Liver (tissue), 9 donors: Measurements from ENCODE around the gene SLC6A11. TPM values are rescaled to one million over a fixed set of nuclear protein-coding genes. Genes with fewer than 3 reads are reported as not detected.

Experiments
- DNase-seq: peaks from one replicate; pipeline ENCODE4 v3.0.0-alpha.2; 2017; ENCODE audit warnings: low spot score
- H3K27ac ChIP-seq, 2 donors: one replicate each; pipeline ENCODE4 v1.7.0; 2013; ENCODE audit warnings: inconsistent platforms in 2 of 2, low read length in 2 of 2, control low read depth in 1 of 2, low read depth in 1 of 2, mild to moderate bottlenecking in 1 of 2
- H3K27me3 ChIP-seq, 4 donors: one replicate each; pipeline versions ENCODE4 v1.6.1 to v1.7.0; 2013; ENCODE audit warnings: low read length in 3 of 4, inconsistent platforms in 1 of 4, mild to moderate bottlenecking in 1 of 4, moderate library complexity in 1 of 4; ENCODE audit not compliant: control insufficient read depth in 4 of 4, insufficient read depth in 4 of 4
- H3K36me3 ChIP-seq, 4 donors: one replicate each; pipeline versions ENCODE4 v1.6.1 to v1.7.0; 2013; ENCODE audit warnings: low read length in 3 of 4, mild to moderate bottlenecking in 3 of 4, low read depth in 1 of 4, moderate library complexity in 1 of 4; ENCODE audit not compliant: control insufficient read depth in 4 of 4, insufficient read depth in 3 of 4
- H3K4me1 ChIP-seq, 4 donors: one replicate each; pipeline versions ENCODE4 v1.6.1 to v1.7.0; 2013; ENCODE audit warnings: low read length in 3 of 4, mild to moderate bottlenecking in 3 of 4, moderate library complexity in 1 of 4; ENCODE audit not compliant: control insufficient read depth in 4 of 4, insufficient read depth in 4 of 4
- H3K4me3 ChIP-seq, 3 donors: one replicate each; pipeline versions ENCODE4 v1.6.1 to v1.7.0; 2013; ENCODE audit warnings: low read length in 3 of 3, control low read depth in 1 of 3, low read depth in 1 of 3, mild to moderate bottlenecking in 1 of 3
- H3K9ac ChIP-seq, 2 donors: one replicate each; pipeline ENCODE4 v1.7.0; 2013; ENCODE audit warnings: low read length in 2 of 2, mild to moderate bottlenecking in 2 of 2, moderate library complexity in 2 of 2, control low read depth in 1 of 2, low read depth in 1 of 2
- H3K9me3 ChIP-seq, 4 donors: one replicate each; pipeline versions ENCODE4 v1.6.1 to v1.7.0; 2013; ENCODE audit warnings: low read length in 3 of 4; ENCODE audit not compliant: control insufficient read depth in 4 of 4
- FOXA1 ChIP-seq: IDR thresholded peaks from 2 replicates; pipeline ENCODE4 v1.6.1; 2016; ENCODE audit warnings: antibody characterized with exemption
- FOXA2 ChIP-seq: IDR thresholded peaks from 2 replicates; pipeline ENCODE4 v1.6.1; 2016; ENCODE audit warnings: antibody characterized with exemption
- GABPA ChIP-seq, 2 donors: IDR thresholded peaks in 1 of 2; conservative IDR thresholded peaks in 1 of 2; 2 replicates each; pipeline ENCODE4 v1.6.1; 2016; ENCODE audit warnings: antibody characterized with exemption in 2 of 2, mild to moderate bottlenecking in 1 of 2, moderate library complexity in 1 of 2
- HNF4A ChIP-seq, 2 donors: conservative IDR thresholded peaks; 2 replicates each; pipeline ENCODE4 v1.6.1; 2016; ENCODE audit warnings: antibody characterized with exemption in 2 of 2, mild to moderate bottlenecking in 2 of 2
- HNF4G ChIP-seq: IDR thresholded peaks from 2 replicates; pipeline ENCODE4 v1.6.1; 2016; ENCODE audit warnings: antibody characterized with exemption
- JUND ChIP-seq, 2 donors: IDR thresholded peaks; 2 replicates each; pipeline ENCODE4 v1.6.1; 2016; ENCODE audit warnings: antibody characterized with exemption in 2 of 2
- NR2F2 ChIP-seq: IDR thresholded peaks from 2 replicates; pipeline ENCODE4 v1.6.1; 2016; ENCODE audit warnings: antibody characterized with exemption
- RAD21 ChIP-seq, 2 donors: IDR thresholded peaks; 2 replicates each; pipeline ENCODE4 v1.6.1; 2016; ENCODE audit warnings: antibody characterized with exemption in 2 of 2, mild to moderate bottlenecking in 2 of 2
- RXRA ChIP-seq, 2 donors: IDR thresholded peaks; 2 replicates each; pipeline ENCODE4 v1.6.1; 2017 to 2018; ENCODE audit warnings: antibody characterized with exemption in 2 of 2, mild to moderate bottlenecking in 1 of 2
- SP1 ChIP-seq: IDR thresholded peaks from 2 replicates; pipeline ENCODE4 v1.6.1; 2018; ENCODE audit warnings: antibody characterized with exemption, mild to moderate bottlenecking
- TAF1 ChIP-seq: conservative IDR thresholded peaks from 2 replicates; pipeline ENCODE4 v1.6.1; 2016; ENCODE audit warnings: antibody characterized with exemption, mild to moderate bottlenecking
- YY1 ChIP-seq: IDR thresholded peaks from 2 replicates; pipeline ENCODE4 v1.6.1; 2016; ENCODE audit warnings: antibody characterized with exemption, mild to moderate bottlenecking
- WGBS: extraction: QIAGEN DNeasy Blood & Tissue Kit; methylation state at CpG from one replicate; pipeline ENCODE4 v1.1.7; 2013; 5-methylcytosine and 5-hydroxymethylcytosine counted together
- polyA plus RNA-seq, 2 donors: library from polyadenylated mRNA; stranded (reverse) in 1 of 2; unstranded in 1 of 2; fragments of 200-250 nt in 1 of 2; fragments of >200 nt in 1 of 2; fragmentation: Nextera tagmentation in 1 of 2; extraction: Ambion mirVana in 1 of 2; gene quantifications; one replicate each; pipeline versions ENCODE4 v1.2.1 to v1.2.3, GENCODE V29; 2013 to 2015
- total RNA-seq, 2 donors: library from RNA; depleted of rRNA; stranded (reverse); fragments of >200 nt; gene quantifications; one replicate each; pipeline ENCODE4 v1.2.3, GENCODE V29; 2014
- TF ChIP-seq, protein P1 (sequence below): fragments of 150-350 bp; IDR thresholded peaks from 2 replicates; pipeline ENCODE4 v1.5.1; 2017; ENCODE audit warnings: improper control_type of control experiment, low read depth, low read length; ENCODE audit not compliant: missing input control
- TF ChIP-seq, protein P2 (sequence below): IDR thresholded peaks from 2 replicates; pipeline ENCODE4 v1.6.1; 2016; ENCODE audit warnings: antibody characterized with exemption
- TF ChIP-seq, protein P3 (sequence below): IDR thresholded peaks from 2 replicates; pipeline ENCODE4 v1.6.1; 2016; ENCODE audit warnings: antibody characterized with exemption
- TF ChIP-seq, protein P4 (sequence below): IDR thresholded peaks from 2 replicates; pipeline ENCODE4 v1.6.1; 2016; ENCODE audit warnings: antibody characterized with exemption
- donor health status: healthy.
- donor health status: healthy.
- donor health status: healthy.
- donor health status: healthy.
- donor health status: healthy.

Gene SLC6A11
- total and polyA plus RNA-seq, 4 donors, result under 0.01 to 7.1 (median 0.01) TPM; not detected in 1

DNA sequence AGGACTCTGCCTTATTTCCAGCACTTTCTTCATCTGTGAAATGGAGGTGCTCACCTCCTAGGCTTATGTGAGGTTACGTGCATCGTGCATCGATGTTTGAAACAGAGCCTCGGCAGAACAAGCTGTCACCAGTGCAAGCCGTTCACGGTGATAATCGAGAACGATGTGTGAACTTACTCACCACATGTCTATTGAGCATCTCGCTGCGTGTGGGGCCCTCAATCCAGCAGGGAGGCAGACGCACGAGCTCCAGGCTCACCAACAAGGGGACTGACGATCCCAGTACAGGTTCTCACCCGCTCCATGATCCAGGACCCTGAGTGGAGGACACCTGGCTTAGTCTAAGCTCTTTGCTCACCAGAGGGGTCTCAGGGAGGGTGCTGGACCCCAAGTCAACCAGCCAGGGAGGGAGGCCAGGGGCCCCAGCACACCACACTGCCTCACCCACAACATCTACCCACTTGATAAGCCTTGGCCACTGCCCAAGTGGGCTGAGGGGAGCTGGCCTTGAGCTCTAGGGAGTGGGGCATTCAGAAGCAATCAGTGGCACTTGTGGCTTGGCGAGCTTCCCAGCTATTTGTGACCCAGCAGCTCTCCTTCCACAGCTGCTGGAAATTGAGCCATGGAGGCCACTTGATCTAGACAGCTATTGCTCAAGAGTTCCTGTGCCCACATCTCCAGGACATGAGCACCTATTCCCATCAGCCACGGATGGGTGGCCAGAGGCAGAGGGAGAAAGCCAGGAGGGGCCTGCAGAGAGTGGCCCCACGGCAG lies 142.1 kb downstream of the SLC6A11 start:
- no peaks in the 10 kb centered on the region for H3K4me1 ChIP-seq
- no peaks in the 10 kb centered on the region for H3K9me3 ChIP-seq
- no peak overlapping the region for H3K27ac ChIP-seq
- no peak overlapping the region for H3K9ac ChIP-seq
- H3K36me3 ChIP-seq, result no peaks in the 10 kb centered on the region
- no peak overlapping the region for H3K4me3 ChIP-seq
- peaks cover 0 to 5% (median 0%) of the 10 kb centered on the region in 4 donors for H3K27me3 ChIP-seq
- DNase-seq, result no peak
- TF ChIP-seq, protein P1, sequence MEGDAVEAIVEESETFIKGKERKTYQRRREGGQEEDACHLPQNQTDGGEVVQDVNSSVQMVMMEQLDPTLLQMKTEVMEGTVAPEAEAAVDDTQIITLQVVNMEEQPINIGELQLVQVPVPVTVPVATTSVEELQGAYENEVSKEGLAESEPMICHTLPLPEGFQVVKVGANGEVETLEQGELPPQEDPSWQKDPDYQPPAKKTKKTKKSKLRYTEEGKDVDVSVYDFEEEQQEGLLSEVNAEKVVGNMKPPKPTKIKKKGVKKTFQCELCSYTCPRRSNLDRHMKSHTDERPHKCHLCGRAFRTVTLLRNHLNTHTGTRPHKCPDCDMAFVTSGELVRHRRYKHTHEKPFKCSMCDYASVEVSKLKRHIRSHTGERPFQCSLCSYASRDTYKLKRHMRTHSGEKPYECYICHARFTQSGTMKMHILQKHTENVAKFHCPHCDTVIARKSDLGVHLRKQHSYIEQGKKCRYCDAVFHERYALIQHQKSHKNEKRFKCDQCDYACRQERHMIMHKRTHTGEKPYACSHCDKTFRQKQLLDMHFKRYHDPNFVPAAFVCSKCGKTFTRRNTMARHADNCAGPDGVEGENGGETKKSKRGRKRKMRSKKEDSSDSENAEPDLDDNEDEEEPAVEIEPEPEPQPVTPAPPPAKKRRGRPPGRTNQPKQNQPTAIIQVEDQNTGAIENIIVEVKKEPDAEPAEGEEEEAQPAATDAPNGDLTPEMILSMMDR, result no peak
- WGBS, result 79% methylated on average over 17 of the region's 17 CpGs

DNA sequence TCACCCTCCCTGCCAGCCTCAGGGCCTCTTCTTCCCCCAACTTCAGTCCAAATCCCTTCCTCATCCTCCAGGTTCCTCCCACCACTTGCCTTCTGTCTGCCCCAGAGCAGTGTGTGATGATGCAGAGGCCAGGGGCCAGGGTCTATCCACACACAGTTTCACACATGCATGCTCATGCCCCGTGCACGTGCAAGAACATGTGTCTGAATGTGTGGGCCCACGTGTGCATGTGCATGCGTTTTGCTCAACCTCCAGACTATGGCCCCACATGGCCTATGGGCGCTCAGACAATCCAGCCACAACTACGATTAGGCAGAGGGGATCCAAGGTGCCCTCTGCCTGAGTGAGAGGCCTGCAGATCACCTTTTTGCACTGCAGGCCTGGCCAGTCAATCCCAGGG lies 144.2 kb downstream of the SLC6A11 start:
- no peak for DNase-seq
- 93% methylated on average over 6 of the region's 6 CpGs for WGBS
- Histone ChIP-seq H3K4me3 (no peak overlapping the region), H3K27ac (no peak overlapping the region), H3K9me3 (no peaks in the 10 kb centered on the region), H3K27me3 (peaks cover 0 to 5% (median 0%) of the 10 kb centered on the region in 4 donors), H3K4me1 (no peaks in the 10 kb centered on the region), H3K36me3 (no peaks in the 10 kb centered on the region), H3K9ac (no peak overlapping the region)
- TF ChIP-seq, protein P1, result no peak
- no peak for TF ChIP-seq YY1
- TF ChIP-seq, protein P2, sequence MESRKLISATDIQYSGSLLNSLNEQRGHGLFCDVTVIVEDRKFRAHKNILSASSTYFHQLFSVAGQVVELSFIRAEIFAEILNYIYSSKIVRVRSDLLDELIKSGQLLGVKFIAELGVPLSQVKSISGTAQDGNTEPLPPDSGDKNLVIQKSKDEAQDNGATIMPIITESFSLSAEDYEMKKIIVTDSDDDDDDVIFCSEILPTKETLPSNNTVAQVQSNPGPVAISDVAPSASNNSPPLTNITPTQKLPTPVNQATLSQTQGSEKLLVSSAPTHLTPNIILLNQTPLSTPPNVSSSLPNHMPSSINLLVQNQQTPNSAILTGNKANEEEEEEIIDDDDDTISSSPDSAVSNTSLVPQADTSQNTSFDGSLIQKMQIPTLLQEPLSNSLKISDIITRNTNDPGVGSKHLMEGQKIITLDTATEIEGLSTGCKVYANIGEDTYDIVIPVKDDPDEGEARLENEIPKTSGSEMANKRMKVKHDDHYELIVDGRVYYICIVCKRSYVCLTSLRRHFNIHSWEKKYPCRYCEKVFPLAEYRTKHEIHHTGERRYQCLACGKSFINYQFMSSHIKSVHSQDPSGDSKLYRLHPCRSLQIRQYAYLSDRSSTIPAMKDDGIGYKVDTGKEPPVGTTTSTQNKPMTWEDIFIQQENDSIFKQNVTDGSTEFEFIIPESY, result no peak

DNA sequence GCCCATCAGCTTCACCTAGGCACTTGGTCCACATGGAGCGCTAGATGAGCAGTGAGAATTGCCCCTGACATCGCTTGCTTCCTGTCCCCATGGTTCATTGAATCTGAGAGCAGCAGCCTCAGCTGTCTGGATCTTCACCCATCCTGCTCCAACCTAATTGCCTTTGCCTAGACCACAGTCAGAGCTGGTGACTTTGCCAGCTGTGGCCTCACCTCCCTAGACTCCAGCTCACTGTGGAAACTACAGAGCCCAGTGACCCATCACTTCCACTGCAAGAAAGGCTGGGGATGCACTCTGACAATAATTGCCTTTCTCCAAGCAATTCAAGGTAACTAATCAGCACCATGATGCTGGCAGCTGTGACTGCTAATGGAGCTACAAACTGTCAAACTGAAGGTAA lies 145.9 kb downstream of the SLC6A11 start:
- Histone ChIP-seq H3K4me1 (no peaks in the 10 kb centered on the region), H3K9me3 (no peaks in the 10 kb centered on the region), H3K9ac (no peak overlapping the region), H3K36me3 (no peaks in the 10 kb centered on the region), H3K27me3 (peaks cover 0 to 5% (median 0%) of the 10 kb centered on the region in 4 donors), H3K27ac (no peak overlapping the region), H3K4me3 (no peak overlapping the region)
- WGBS, result 84% methylated on average over 2 of the region's 2 CpGs
- DNase-seq, result no peak
- TF ChIP-seq, protein P3, sequence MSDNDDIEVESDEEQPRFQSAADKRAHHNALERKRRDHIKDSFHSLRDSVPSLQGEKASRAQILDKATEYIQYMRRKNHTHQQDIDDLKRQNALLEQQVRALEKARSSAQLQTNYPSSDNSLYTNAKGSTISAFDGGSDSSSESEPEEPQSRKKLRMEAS, result no peak
- TF ChIP-seq RXRA (IDR thresholded peaks at IDR 0.05) (no peak), HNF4A (conservative IDR thresholded peaks at IDR 0.05) (no peak), SP1 (no peak), FOXA1 (no peak), HNF4G (no peak), NR2F2 (no peak), JUND (IDR thresholded peaks at IDR 0.05) (no peak), TAF1 (no peak), GABPA (IDR thresholded peaks at IDR 0.05 in 1 of 2, conservative IDR thresholded peaks at IDR 0.05 in 1 of 2) (no peak), RAD21 (IDR thresholded peaks at IDR 0.05) (no peak), YY1 (no peak), FOXA2 (no peak)
- TF ChIP-seq, protein P2, result no peak
- TF ChIP-seq, protein P4, sequence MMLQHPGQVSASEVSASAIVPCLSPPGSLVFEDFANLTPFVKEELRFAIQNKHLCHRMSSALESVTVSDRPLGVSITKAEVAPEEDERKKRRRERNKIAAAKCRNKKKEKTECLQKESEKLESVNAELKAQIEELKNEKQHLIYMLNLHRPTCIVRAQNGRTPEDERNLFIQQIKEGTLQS, result no peak
- TF ChIP-seq, protein P1, result no peak
